WERI-Rb-1 (cell line): ENCODE results near the gene PMVK.

Experiments used
- DNase-seq: peaks from one replicate; pipeline ENCODE4 v3.0.0-alpha.2; 2020
- H3K27ac ChIP-seq: fragments of 250-450 bp; sonication (Bioruptor Pico); 2 replicates; pipeline ENCODE4 v1.5.1; 2020; ENCODE audit warnings: mild to moderate bottlenecking, moderate library complexity
- H3K27me3 ChIP-seq: fragments of 250-450 bp; sonication (Bioruptor Pico); 2 replicates; pipeline ENCODE4 v1.5.1; 2021; ENCODE audit warnings: mild to moderate bottlenecking, low read depth, moderate library complexity; ENCODE audit not compliant: insufficient read depth, severe bottlenecking
- H3K36me3 ChIP-seq: fragments of 250-450 bp; sonication (Bioruptor Pico); 2 replicates; pipeline ENCODE4 v1.5.1; 2020; ENCODE audit warnings: mild to moderate bottlenecking, moderate library complexity
- H3K4me3 ChIP-seq: 2 replicates; pipeline ENCODE4 v1.5.1; 2011; ENCODE audit warnings: low read depth, mild to moderate bottlenecking, control low read depth, low read length
- H3K9me3 ChIP-seq: fragments of 250-450 bp; sonication (Bioruptor Pico); 2 replicates; pipeline ENCODE4 v1.5.1; 2021; ENCODE audit warnings: mild to moderate bottlenecking, moderate library complexity; ENCODE audit not compliant: severe bottlenecking
- CTCF ChIP-seq: IDR thresholded peaks from 2 replicates; pipeline ENCODE4 v1.5.1; 2011; ENCODE audit warnings: low read depth, mild to moderate bottlenecking, control low read depth, inconsistent platforms, low read length

Gene PMVK

GRCh38 chr1:154958036-154958435, 21.5 kb upstream of the PMVK start:
- no peak for TF ChIP-seq CTCF
- Histone ChIP-seq H3K27me3 (no peaks in the 10 kb centered on the region), H3K36me3 (peaks cover 36% of the 10 kb centered on the region), H3K9me3 (no peaks in the 10 kb centered on the region), H3K4me3 (no peak overlapping the region), H3K27ac (0 out of 2 replicates have a peak overlapping the region, but pooled peaks have one; percentile 88)
- no peak for DNase-seq

- no peaks in the 10 kb centered on the region for H3K27me3 ChIP-seq
Measured at GRCh38 chr1:154957091-154957657, 20.7 kb upstream of the PMVK start.

GRCh38 chr1:154956544-154956941, 20.0 kb upstream of the PMVK start:
- H3K27ac ChIP-seq, result peak overlapping the region; percentile 88
- peak; percentile 76 for DNase-seq
- no peak for TF ChIP-seq CTCF
- peak overlapping the region; percentile 58 for H3K4me3 ChIP-seq
- no peaks in the 10 kb centered on the region for H3K9me3 ChIP-seq
- H3K36me3 ChIP-seq, result peaks cover 31% of the 10 kb centered on the region
- no peaks in the 10 kb centered on the region for H3K27me3 ChIP-seq

More at GRCh38 chr1:154957091-154957657, 20.7 kb upstream of the PMVK start:
- no peak overlapping the region; the same call in 1 of the 2 replicates for H3K4me3 ChIP-seq
- peaks cover 31% of the 10 kb centered on the region for H3K36me3 ChIP-seq
- DNase-seq, result no peak
- peak overlapping the region; percentile 88 for H3K27ac ChIP-seq
- no peak for TF ChIP-seq CTCF
- H3K9me3 ChIP-seq, result no peaks in the 10 kb centered on the region

GRCh38 chr1:154955718-154956543, 19.4 kb upstream of the PMVK start, which contains the start of gene PBXIP1:
Gene PBXIP1 (minus strand): TSS chr1:154956099. CDS start chr1:154953721, 2,378 bp downstream.
- H3K27ac ChIP-seq, result peak within 1 kb of the TSS; percentile 88
- peaks cover 35% of the 10 kb centered on the region for H3K36me3 ChIP-seq
- peak; percentile 98 for DNase-seq
- no peaks in the 10 kb centered on the region for H3K27me3 ChIP-seq
- H3K4me3 ChIP-seq, result peak within 1 kb of the TSS; percentile 58
- no peaks in the 10 kb centered on the region for H3K9me3 ChIP-seq
- TF ChIP-seq CTCF, result peak; percentile 27; the same call in 1 of the 2 replicates

GRCh38 chr1:154955039-154955717, 18.7 kb upstream of the PMVK start:
- Histone ChIP-seq H3K27ac (peak overlapping the region; percentile 88), H3K4me3 (peak overlapping the region; percentile 58), H3K36me3 (peaks cover 40% of the 10 kb centered on the region), H3K27me3 (no peaks in the 10 kb centered on the region), H3K9me3 (no peaks in the 10 kb centered on the region)
- DNase-seq, result peak; percentile 93
- TF ChIP-seq CTCF, result no peak
